ENCODE results near the gene MTHFD2L.

GRCh38 chr4:74308215-74308614 is 150.3 kb downstream of the MTHFD2L start, which contains the start of gene EPGN:
- TF ChIP-seq CTCF (IDR thresholded peaks at IDR 0.05): no peak
- no peak for TF ChIP-seq POLR2A (IDR thresholded peaks at IDR 0.05)
